HCT116 (cell line): ENCODE results near the gene CCK. TPM values are rescaled to one million over a fixed set of nuclear protein-coding genes. Genes with fewer than 3 reads are reported as not detected.

Source experiments
- ATAC-seq: fragments of 200-7000 bp; cut with Tn5 transposase; 2 replicates; pipeline ENCODE4 v1.9.1; 2020; ENCODE audit warnings: mild to moderate bottlenecking, moderate library complexity
- BruUV-seq: library from RNA; stranded (reverse); fragments of 400-500 nt; replicated peaks from 2 replicates; lab custom pipeline; 2021; lab: Mats Ljungman, UMichigan
- CTCF ChIA-PET: fragments of 300-600 bp; sonication (Branson Sonifier 250); formaldehyde crosslinking; loops from one replicate; lab custom pipeline; 2021; ENCODE audit warnings: antibody characterized with exemption; lab: Charles Lee
- POLR2A ChIA-PET: fragments of 300-600, 350-600 bp; sonication (Branson Sonifier 250); formaldehyde crosslinking; loops from one replicate; lab custom pipeline; 2021; ENCODE audit warnings: antibody characterized with exemption; lab: Charles Lee
- RAD21 ChIA-PET, 2 experiments: fragments of 300-600 bp; sonication (Branson Sonifier 250); formaldehyde crosslinking; loops; one replicate each; lab custom pipeline; 2023; ENCODE audit warnings: low total read pairs in 2 of 2; ENCODE audit not compliant: uncharacterized antibody in 2 of 2, unreplicated experiment in 2 of 2, low non-redundant PET in 1 of 2; lab: Charles Lee
- DNase-seq: peaks from one replicate; pipeline ENCODE4 v3.0.0-alpha.2; 2010; ENCODE audit warnings: low read depth, low spot score
- H2AFZ ChIP-seq: fragments of 200-600 bp; shearing (Covaris generic), sonication (generic); 2 replicates; pipeline ENCODE4 v1.6.1; 2017; ENCODE audit warnings: low read depth, mixed run types, mixed read lengths, antibody characterized with exemption, low read length; ENCODE audit not compliant: poor library complexity, severe bottlenecking
- H3K27ac ChIP-seq: 2 replicates; pipeline ENCODE4 v1.5.1; 2012; ENCODE audit warnings: low read depth, low read length
- H3K27me3 ChIP-seq: fragments of 200-600 bp; sonication (generic); 2 replicates; pipeline ENCODE4 v1.6.1; 2016; ENCODE audit warnings: mixed run types, low read length, mixed read lengths; ENCODE audit not compliant: insufficient read depth
- H3K36me3 ChIP-seq, 2 experiments: fragments of 200-500 bp in 1 of 2; fragments of 200-600 bp in 1 of 2; sonication (Bioruptor generic) in 1 of 2; sonication (generic) in 1 of 2; 2 replicates each; pipeline versions ENCODE4 v1.5.1 to v1.6.1; 2014 to 2016; ENCODE audit warnings: low read length in 2 of 2, inconsistent platforms in 1 of 2, mixed read lengths in 1 of 2, mixed run types in 1 of 2; ENCODE audit not compliant: insufficient read depth in 2 of 2, control insufficient read depth in 1 of 2
- H3K4me1 ChIP-seq, 2 experiments: fragments of 200-600 bp in 1 of 2; sonication (generic) in 1 of 2; 2 replicates each; pipeline versions ENCODE4 v1.5.1 to v1.6.1; 2012 to 2017; ENCODE audit warnings: low read length in 2 of 2, inconsistent platforms in 1 of 2, mild to moderate bottlenecking in 1 of 2, mixed read lengths in 1 of 2, mixed run types in 1 of 2, moderate library complexity in 1 of 2; ENCODE audit not compliant: insufficient read depth in 2 of 2, control insufficient read depth in 1 of 2
- H3K4me2 ChIP-seq: fragments of 200-600 bp; sonication (generic); 2 replicates; pipeline ENCODE4 v1.6.1; 2017; ENCODE audit warnings: mixed run types, low read length, mixed read lengths
- H3K4me3 ChIP-seq, 2 experiments: fragments of 200-600 bp in 1 of 2; sonication (generic) in 1 of 2; replicated peaks in 1 of 2; 2 replicates each; pipeline ENCODE4 v1.5.1; 2011 to 2016; ENCODE audit warnings: low read length in 2 of 2, control low read depth in 1 of 2, low read depth in 1 of 2, mild to moderate bottlenecking in 1 of 2, mixed read lengths in 1 of 2, mixed run types in 1 of 2
- H3K79me2 ChIP-seq: fragments of 200-600 bp; sonication (generic); 2 replicates; pipeline ENCODE4 v1.6.1; 2017; ENCODE audit warnings: mild to moderate bottlenecking, mixed run types, low read length, moderate library complexity, mixed read lengths; ENCODE audit not compliant: insufficient read depth
- H3K9ac ChIP-seq: fragments of 200-600 bp; sonication (generic); 2 replicates; pipeline ENCODE4 v1.6.1; 2016; ENCODE audit warnings: low read length, mixed read lengths
- H3K9me2 ChIP-seq: fragments of 200-600 bp; sonication (generic), shearing (Covaris generic); 2 replicates; pipeline ENCODE4 v1.6.1; 2017; ENCODE audit warnings: mixed run types, mild to moderate bottlenecking, moderate library complexity; ENCODE audit not compliant: insufficient read depth
- H3K9me3 ChIP-seq, 2 experiments: fragments of 200-500 bp in 1 of 2; fragments of 200-600 bp in 1 of 2; sonication (Bioruptor generic) in 1 of 2; sonication (generic) in 1 of 2; 2 replicates each; pipeline ENCODE4 v1.6.1; 2014 to 2017; ENCODE audit warnings: low read length in 2 of 2, mixed read lengths in 2 of 2, inconsistent platforms in 1 of 2, low read depth in 1 of 2, mild to moderate bottlenecking in 1 of 2, mixed run types in 1 of 2, moderate library complexity in 1 of 2; ENCODE audit not compliant: control insufficient read depth in 1 of 2, insufficient read depth in 1 of 2
- H4K20me1 ChIP-seq: fragments of 200-600 bp; sonication (generic), shearing (Covaris generic); 2 replicates; pipeline ENCODE4 v1.6.1; 2017; ENCODE audit warnings: mixed run types, mild to moderate bottlenecking, moderate library complexity; ENCODE audit not compliant: insufficient read depth
- CBX3 ChIP-seq: IDR thresholded peaks from 2 replicates; pipeline ENCODE4 v1.6.1; 2012; ENCODE audit warnings: low read depth
- CEBPB ChIP-seq: IDR thresholded peaks from 2 replicates; pipeline ENCODE4 v1.6.1; 2012; ENCODE audit warnings: low read depth
- CTCF ChIP-seq, 3 experiments: fragments of 200-600 bp in 1 of 3; sonication (generic) in 1 of 3; IDR thresholded peaks in 2 of 3; conservative IDR thresholded peaks in 1 of 3; 2 replicates each; pipeline ENCODE4 v1.5.1; 2012 to 2017; ENCODE audit warnings: low read depth in 2 of 3, low read length in 2 of 3, antibody characterized with exemption in 1 of 3, borderline replicate concordance in 1 of 3, control low read depth in 1 of 3, mild to moderate bottlenecking in 1 of 3, mixed read lengths in 1 of 3, mixed run types in 1 of 3, moderate library complexity in 1 of 3; ENCODE audit not compliant: insufficient read depth in 1 of 3
- EGR1 ChIP-seq: IDR thresholded peaks from 2 replicates; pipeline ENCODE4 v1.6.1; 2012; ENCODE audit warnings: low read depth
- ELF1 ChIP-seq: IDR thresholded peaks from 2 replicates; pipeline ENCODE4 v1.6.1; 2012; ENCODE audit warnings: low read depth, borderline replicate concordance
- EZH2phosphoT487 ChIP-seq: fragments of 200-600 bp; IDR thresholded peaks from 2 replicates; pipeline ENCODE4 v1.6.1; 2018; ENCODE audit warnings: antibody characterized with exemption, borderline replicate concordance
- FOSL1 ChIP-seq: IDR thresholded peaks from 2 replicates; pipeline ENCODE4 v1.6.1; 2012; ENCODE audit warnings: low read depth
- JUND ChIP-seq: IDR thresholded peaks from 2 replicates; pipeline ENCODE4 v1.6.1; 2012
- POLR2A ChIP-seq: IDR thresholded peaks from 2 replicates; pipeline ENCODE4 v1.7.0; 2011; ENCODE audit warnings: borderline replicate concordance; ENCODE audit not compliant: insufficient read depth, insufficient read length; ENCODE audit errors: extremely low read depth
- POLR2AphosphoS5 ChIP-seq: IDR thresholded peaks from 2 replicates; pipeline ENCODE4 v1.6.1; 2011; ENCODE audit warnings: mild to moderate bottlenecking, low read depth, low read length, moderate library complexity
- RAD21 ChIP-seq: IDR thresholded peaks from 2 replicates; pipeline ENCODE4 v1.6.1; 2012; ENCODE audit warnings: low read depth, mild to moderate bottlenecking
- REST ChIP-seq: IDR thresholded peaks from 2 replicates; pipeline ENCODE4 v1.6.1; 2012; ENCODE audit warnings: low read depth
- SIN3A ChIP-seq: IDR thresholded peaks from 2 replicates; pipeline ENCODE4 v1.6.1; 2012; ENCODE audit warnings: low read depth
- SP1 ChIP-seq: IDR thresholded peaks from 2 replicates; pipeline ENCODE4 v1.6.1; 2012; ENCODE audit warnings: low read depth
- SRF ChIP-seq: IDR thresholded peaks from 2 replicates; pipeline ENCODE4 v1.6.1; 2012; ENCODE audit warnings: low read depth
- TCF7L2 ChIP-seq: IDR thresholded peaks from 2 replicates; pipeline ENCODE4 v1.7.0; 2011; ENCODE audit warnings: borderline replicate concordance, inconsistent platforms; ENCODE audit not compliant: insufficient read depth, insufficient read length; ENCODE audit errors: extremely low read depth
- YY1 ChIP-seq: IDR thresholded peaks from 2 replicates; pipeline ENCODE4 v1.6.1; 2011; ENCODE audit warnings: low read length, low read depth, moderate library complexity, mild to moderate bottlenecking; ENCODE audit not compliant: insufficient replicate concordance; ENCODE audit errors: extremely low read depth
- ZNF274 ChIP-seq: fragments of 200-500 bp; sonication (Bioruptor generic); IDR thresholded peaks from 2 replicates; pipeline ENCODE4 v1.6.1; 2014; ENCODE audit warnings: mild to moderate bottlenecking, low read depth, low read length, inconsistent platforms
- intact Hi-C: fragments of 100-400 bp; cut with micrococcal nuclease; formaldehyde crosslinking; loops from 2 replicates; pipeline ENCODE4 v1.10.0; 2022
- total RNA-seq: library from RNA; stranded (reverse); gene quantifications from one replicate; pipeline ENCODE4 v1.2.1, GENCODE V29; 2021; ENCODE audit not compliant: unreplicated experiment
- TF ChIP-seq, protein P1 (sequence below): IDR thresholded peaks from 2 replicates; pipeline ENCODE4 v1.6.1; 2012
- TF ChIP-seq, protein P2 (sequence below): IDR thresholded peaks from 2 replicates; pipeline ENCODE4 v1.6.1; 2011; ENCODE audit warnings: mild to moderate bottlenecking, low read length, moderate library complexity; ENCODE audit not compliant: insufficient replicate concordance; ENCODE audit errors: extremely low read depth

The CCK gene
- total RNA-seq, 1 experiment from 2014 or later: 0.32 TPM

DNA sequence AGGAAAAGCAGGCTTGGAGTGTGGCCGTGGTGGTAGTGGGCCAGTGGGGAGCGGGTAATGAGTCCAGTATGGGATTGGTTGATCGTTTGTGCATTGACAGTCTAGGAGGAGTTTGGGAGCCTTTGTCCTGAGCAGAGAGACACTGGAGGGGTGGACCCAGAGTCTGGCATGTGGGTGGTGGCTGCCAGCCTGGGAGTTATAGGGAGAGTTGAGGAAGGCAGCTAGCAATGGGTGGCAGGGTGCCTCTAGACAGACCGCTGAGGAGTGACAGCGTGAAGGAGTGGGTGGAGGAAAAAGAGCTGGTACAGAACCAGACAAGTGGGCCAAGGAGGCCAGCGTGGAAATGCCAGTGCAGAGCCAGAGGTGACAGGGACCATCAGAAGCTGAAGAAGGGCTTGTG lies 1.9 kb upstream of the CCK start:
- ChIA-PET RAD21 (no interaction called here), CTCF (no interaction called here), POLR2A (no interaction called here)
- Histone ChIP-seq H3K4me2 (no peak overlapping the region), H3K4me1 (peaks cover under 1 to 11% of the 10 kb centered on the region in 2 experiments; a peak in 3 of 4 replicates), H2AFZ (no peak overlapping the region), H3K27ac (no peak overlapping the region), H3K9me3 (0 out of 4 replicates have a peak, but pooled peaks cover 0 to 3% of the 10 kb centered on the region in 2 experiments), H3K79me2 (no peaks in the 10 kb centered on the region), H3K9ac (no peak overlapping the region), H3K27me3 (no peaks in the 10 kb centered on the region), H3K4me3 (no peak overlapping the region), H3K36me3 (no peaks in the 10 kb centered on the region), H3K9me2 (no peaks in the 10 kb centered on the region), H4K20me1 (no peaks in the 10 kb centered on the region)
- TF ChIP-seq ELF1 (no peak), RAD21 (no peak), SIN3A (no peak), SRF (no peak), YY1 (no peak), POLR2A (no peak), SP1 (no peak), EZH2phosphoT487 (no peak), POLR2AphosphoS5 (no peak), JUND (no peak), CEBPB (no peak), REST (no peak), ZNF274 (no peak), CTCF (IDR thresholded peaks at IDR 0.05 in 2 of 3, conservative IDR thresholded peaks at IDR 0.05 in 1 of 3; ENCODE audit: borderline replicate concordance in 1 of 3, insufficient read depth in 1 of 3, low read depth in 2 of 3, low read length in 2 of 3) (no peak), FOSL1 (no peak), TCF7L2 (no peak), EGR1 (no peak), CBX3 (no peak)
- TF ChIP-seq, protein P1, sequence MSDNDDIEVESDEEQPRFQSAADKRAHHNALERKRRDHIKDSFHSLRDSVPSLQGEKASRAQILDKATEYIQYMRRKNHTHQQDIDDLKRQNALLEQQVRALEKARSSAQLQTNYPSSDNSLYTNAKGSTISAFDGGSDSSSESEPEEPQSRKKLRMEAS: no peak
- TF ChIP-seq, protein P2, sequence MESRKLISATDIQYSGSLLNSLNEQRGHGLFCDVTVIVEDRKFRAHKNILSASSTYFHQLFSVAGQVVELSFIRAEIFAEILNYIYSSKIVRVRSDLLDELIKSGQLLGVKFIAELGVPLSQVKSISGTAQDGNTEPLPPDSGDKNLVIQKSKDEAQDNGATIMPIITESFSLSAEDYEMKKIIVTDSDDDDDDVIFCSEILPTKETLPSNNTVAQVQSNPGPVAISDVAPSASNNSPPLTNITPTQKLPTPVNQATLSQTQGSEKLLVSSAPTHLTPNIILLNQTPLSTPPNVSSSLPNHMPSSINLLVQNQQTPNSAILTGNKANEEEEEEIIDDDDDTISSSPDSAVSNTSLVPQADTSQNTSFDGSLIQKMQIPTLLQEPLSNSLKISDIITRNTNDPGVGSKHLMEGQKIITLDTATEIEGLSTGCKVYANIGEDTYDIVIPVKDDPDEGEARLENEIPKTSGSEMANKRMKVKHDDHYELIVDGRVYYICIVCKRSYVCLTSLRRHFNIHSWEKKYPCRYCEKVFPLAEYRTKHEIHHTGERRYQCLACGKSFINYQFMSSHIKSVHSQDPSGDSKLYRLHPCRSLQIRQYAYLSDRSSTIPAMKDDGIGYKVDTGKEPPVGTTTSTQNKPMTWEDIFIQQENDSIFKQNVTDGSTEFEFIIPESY: no peak
- intact Hi-C loops: no loop called here
- DNase-seq: no peak
- BruUV-seq: no TSS peak
- ATAC-seq: no peak
